Suppressor macrophage treated with lipopolysaccharide for 1 hour (primary cell): ENCODE measurements around the gene ZSWIM5.
"Not testable (repeated sequence)": the region's sequence is repeated elsewhere in the genome, so short reads cannot be mapped to it uniquely, and the experiment has no call there.

ENCODE experiments used
- DNase-seq, 3 donors: peaks; one replicate each; pipeline ENCODE4 v3.0.0-alpha.2; 2020 to 2022

Gene ZSWIM5

GRCh38 chr1:45016767-45017166 is 189.6 kb downstream of the ZSWIM5 start:
- peak in 1 of 3 donors; percentile 13 for DNase-seq

- DNase-seq: no peak
Measured at GRCh38 chr1:45016090-45016697, 190.2 kb downstream of the ZSWIM5 start.

GRCh38 chr1:45015683-45016082 is 190.7 kb downstream of the ZSWIM5 start:
- no peak for DNase-seq

- DNase-seq: peak; percentile 83 to 85 (median 85)
Measured at GRCh38 chr1:45014321-45015028, 191.9 kb downstream of the ZSWIM5 start.

GRCh38 chr1:45013551-45014209 is 192.7 kb downstream of the ZSWIM5 start:
- DNase-seq: no peak

- peak; percentile 63 to 71 (median 63) for DNase-seq
Measured at GRCh38 chr1:45012639-45013278, 193.6 kb downstream of the ZSWIM5 start.

- DNase-seq: peak; percentile 96 to 98 (median 97)
Measured at GRCh38 chr1:45011837-45012638, 194.4 kb downstream of the ZSWIM5 start, which contains the start of gene UROD. Gene UROD (plus strand): TSS chr1:45012254. CDS start chr1:45012266, 12 bp downstream.

- peak; percentile 80 to 89 (median 81) for DNase-seq
Measured at GRCh38 chr1:45010855-45011811, 195.3 kb downstream of the ZSWIM5 start, which contains the start of gene HECTD3. Gene HECTD3 (minus strand): TSS chr1:45011324. CDS start chr1:45011257, 67 bp downstream.

- peak in 2 of 3 donors; percentile 19 to 34 for DNase-seq
Measured at GRCh38 chr1:45009956-45010854, 196.2 kb downstream of the ZSWIM5 start.

GRCh38 chr1:45009296-45009865 is 197.0 kb downstream of the ZSWIM5 start:
- no peak for DNase-seq

GRCh38 chr1:45008516-45008915 is 197.9 kb downstream of the ZSWIM5 start:
- peak in 1 of 3 donors; percentile 13 for DNase-seq

- DNase-seq: peak in 1 of 3 donors; percentile 16
Measured at GRCh38 chr1:45008076-45008475, 198.3 kb downstream of the ZSWIM5 start.

- peak in 1 of 3 donors; percentile 11 for DNase-seq
Measured at GRCh38 chr1:45007311-45007710, 199.1 kb downstream of the ZSWIM5 start.

- no peak for DNase-seq
Measured at GRCh38 chr1:45005761-45006160, 200.6 kb downstream of the ZSWIM5 start.

GRCh38 chr1:45004281-45004920 is 202.0 kb downstream of the ZSWIM5 start:
- no peak for DNase-seq

- DNase-seq: no peak
Measured at GRCh38 chr1:45003741-45004140, 202.7 kb downstream of the ZSWIM5 start.

- DNase-seq: no peak
Measured at GRCh38 chr1:45002650-45003645, 203.5 kb downstream of the ZSWIM5 start.

- not testable (repeated sequence) for DNase-seq
Measured at GRCh38 chr1:45001576-45001975, 204.8 kb downstream of the ZSWIM5 start.
